Sigmoid colon (tissue), 3 donors: ENCODE data around the gene MSH4.
"Not testable (repeated sequence)": the region's sequence is repeated elsewhere in the genome, so short reads cannot be mapped to it uniquely, and the experiment has no call there.

Experiments
- POLR2A ChIP-seq, 2 donors: fragments of 450-650 bp; IDR thresholded peaks; one replicate each; pipeline ENCODE4 v1.6.1; 2016; ENCODE audit warnings: antibody characterized with exemption in 2 of 2, mild to moderate bottlenecking in 2 of 2, moderate library complexity in 2 of 2
- TF ChIP-seq, protein P1 (sequence below), 4 experiments: fragments of 450-650 bp in 3 of 4; fragments of 200-600 bp in 1 of 4; IDR thresholded peaks; one replicate each; pipeline ENCODE4 v1.5.1; 2016 to 2019; ENCODE audit warnings: antibody characterized with exemption in 4 of 4, mild to moderate bottlenecking in 3 of 4, moderate library complexity in 2 of 4

DNA sequence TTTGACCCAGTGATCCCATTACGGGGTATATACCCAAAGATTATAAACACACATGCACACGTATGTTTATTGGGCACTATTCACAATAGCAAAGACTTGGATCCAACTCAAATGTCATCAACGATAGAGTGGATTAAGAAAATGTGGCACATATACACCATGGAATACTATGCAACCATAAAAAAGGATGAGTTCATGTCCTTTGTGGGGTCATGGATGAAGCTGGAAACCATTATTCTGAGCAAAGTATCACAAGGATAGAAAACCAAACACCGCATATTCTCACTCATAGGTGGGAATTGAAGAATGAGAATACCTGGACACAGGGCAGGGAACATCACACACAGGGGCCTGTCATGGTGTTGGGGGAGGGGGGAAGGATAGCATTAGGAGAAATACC lies 12.8 kb upstream of the MSH4 start:
- TF ChIP-seq, protein P1, sequence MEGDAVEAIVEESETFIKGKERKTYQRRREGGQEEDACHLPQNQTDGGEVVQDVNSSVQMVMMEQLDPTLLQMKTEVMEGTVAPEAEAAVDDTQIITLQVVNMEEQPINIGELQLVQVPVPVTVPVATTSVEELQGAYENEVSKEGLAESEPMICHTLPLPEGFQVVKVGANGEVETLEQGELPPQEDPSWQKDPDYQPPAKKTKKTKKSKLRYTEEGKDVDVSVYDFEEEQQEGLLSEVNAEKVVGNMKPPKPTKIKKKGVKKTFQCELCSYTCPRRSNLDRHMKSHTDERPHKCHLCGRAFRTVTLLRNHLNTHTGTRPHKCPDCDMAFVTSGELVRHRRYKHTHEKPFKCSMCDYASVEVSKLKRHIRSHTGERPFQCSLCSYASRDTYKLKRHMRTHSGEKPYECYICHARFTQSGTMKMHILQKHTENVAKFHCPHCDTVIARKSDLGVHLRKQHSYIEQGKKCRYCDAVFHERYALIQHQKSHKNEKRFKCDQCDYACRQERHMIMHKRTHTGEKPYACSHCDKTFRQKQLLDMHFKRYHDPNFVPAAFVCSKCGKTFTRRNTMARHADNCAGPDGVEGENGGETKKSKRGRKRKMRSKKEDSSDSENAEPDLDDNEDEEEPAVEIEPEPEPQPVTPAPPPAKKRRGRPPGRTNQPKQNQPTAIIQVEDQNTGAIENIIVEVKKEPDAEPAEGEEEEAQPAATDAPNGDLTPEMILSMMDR (IDR thresholded peaks at IDR 0.05), result not testable (repeated sequence)
- not testable (repeated sequence) for TF ChIP-seq POLR2A (IDR thresholded peaks at IDR 0.05)
